ENCODE results near the gene KNDC1.

The KNDC1 gene

GRCh38 chr10:133191651-133192050 is 31.6 kb downstream of the KNDC1 start:
- DNase-seq (ENCODE audit: low spot score) = no peak

GRCh38 chr10:133194151-133194550 is 34.1 kb downstream of the KNDC1 start:
- no peak for DNase-seq (ENCODE audit: low spot score)

- DNase-seq (ENCODE audit: low spot score) = no peak
These were observed 35.1 kb downstream of the KNDC1 start for GRCh38 chr10:133195096-133195495.

GRCh38 chr10:133195611-133196010 is 35.6 kb downstream of the KNDC1 start:
- DNase-seq (ENCODE audit: low spot score) = no peak

- no peak for DNase-seq (ENCODE audit: low spot score)
These were observed 36.3 kb downstream of the KNDC1 start for GRCh38 chr10:133196221-133196915.

GRCh38 chr10:133196936-133197758 is 37.1 kb downstream of the KNDC1 start:
- DNase-seq (ENCODE audit: low spot score) = no peak

- no peak for DNase-seq (ENCODE audit: low spot score)
These were observed 37.8 kb downstream of the KNDC1 start for GRCh38 chr10:133197786-133198185.

GRCh38 chr10:133198206-133198605 is 38.2 kb downstream of the KNDC1 start:
- no peak for DNase-seq (ENCODE audit: low spot score)

- no peak for DNase-seq (ENCODE audit: low spot score)
These were observed 38.8 kb downstream of the KNDC1 start for GRCh38 chr10:133198621-133199487.

DNA sequence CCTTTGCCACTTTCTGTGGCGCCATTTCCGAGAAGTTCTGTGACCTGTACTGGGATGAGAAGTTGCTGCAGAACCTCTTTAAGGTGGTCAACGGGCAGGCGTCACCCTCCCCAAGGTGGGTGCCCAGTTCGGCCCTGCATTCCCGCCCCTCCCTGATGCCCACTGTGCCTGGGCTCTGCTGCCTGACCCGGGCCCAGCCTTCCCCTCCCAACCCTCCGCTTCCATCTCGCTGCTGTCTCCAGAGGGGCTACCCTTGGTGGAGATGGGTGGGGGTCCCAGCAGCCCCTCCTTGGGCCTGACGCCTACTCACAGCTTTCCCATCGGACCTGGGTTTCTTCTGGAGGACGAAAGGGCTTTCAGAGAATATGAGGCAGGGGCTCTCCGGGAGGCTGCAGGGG is 39.5 kb downstream of the KNDC1 start:
- no peak for DNase-seq (ENCODE audit: low spot score)

- no peak for DNase-seq (ENCODE audit: low spot score)
These were observed 40.1 kb downstream of the KNDC1 start for GRCh38 chr10:133199992-133200611.

DNA sequence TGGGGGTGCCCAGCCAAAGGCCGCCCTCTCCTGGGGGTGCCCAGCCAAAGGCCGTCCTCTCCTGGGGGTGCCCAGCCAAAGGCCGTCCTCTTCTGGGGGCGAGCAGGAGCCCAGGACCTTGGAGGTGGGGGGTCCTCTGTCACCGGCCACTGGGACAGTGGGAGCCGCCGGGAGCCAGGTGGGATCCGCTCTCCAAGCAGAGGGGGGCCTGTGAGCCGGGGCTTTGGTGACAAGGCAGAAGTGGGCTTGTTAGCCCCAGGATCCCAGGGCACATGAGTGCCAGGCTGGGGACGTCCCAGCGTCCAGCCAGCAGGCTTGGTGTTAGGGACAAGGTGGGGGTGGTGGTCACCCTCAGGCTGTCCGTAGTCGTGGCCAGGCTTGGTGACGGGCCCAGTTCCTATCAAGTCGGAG is 40.6 kb downstream of the KNDC1 start:
- DNase-seq (ENCODE audit: low spot score) = no peak

DNA sequence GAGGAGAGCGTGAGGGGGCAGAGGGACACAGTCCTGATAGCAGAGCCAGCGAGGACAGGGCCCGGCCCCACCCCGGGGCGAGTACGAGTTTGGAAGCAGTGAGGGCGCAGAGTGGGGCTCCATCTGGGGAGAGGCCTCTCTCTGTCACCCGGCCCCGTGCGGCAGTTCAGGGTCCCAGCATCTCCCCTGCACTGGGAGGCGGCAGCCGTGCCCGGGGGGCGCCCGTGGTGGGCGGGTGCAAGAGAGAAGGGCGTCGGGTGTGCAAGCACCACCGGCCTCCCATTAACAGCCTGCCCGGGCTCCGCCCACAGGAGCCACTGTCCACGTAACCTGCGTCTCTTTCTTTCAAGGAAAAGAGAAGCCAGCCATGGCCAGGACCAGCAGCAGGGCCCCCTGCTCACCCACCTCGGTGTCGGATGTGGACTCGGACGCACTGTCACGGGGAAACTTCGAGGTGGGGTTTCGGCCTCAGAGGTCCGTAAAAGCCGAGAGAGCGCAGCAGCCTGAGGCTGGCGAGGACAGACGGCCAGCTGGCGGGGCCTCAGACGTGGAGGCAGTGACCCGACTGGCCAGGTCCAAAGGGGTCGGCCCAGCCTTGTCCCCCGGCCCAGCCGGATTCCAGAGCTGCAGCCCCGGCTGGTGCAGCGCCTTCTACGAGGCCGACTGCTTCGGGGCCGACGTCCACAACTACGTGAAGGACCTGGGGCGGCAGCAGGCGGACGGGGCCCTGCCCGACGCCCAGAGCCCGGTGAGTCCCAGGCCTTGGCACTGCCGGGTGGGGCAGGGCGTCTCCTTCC is 41.3 kb downstream of the KNDC1 start:
- no peak for DNase-seq (ENCODE audit: low spot score)

- DNase-seq (ENCODE audit: low spot score) = no peak
These were observed 42.1 kb downstream of the KNDC1 start for GRCh38 chr10:133201948-133202725.

DNA sequence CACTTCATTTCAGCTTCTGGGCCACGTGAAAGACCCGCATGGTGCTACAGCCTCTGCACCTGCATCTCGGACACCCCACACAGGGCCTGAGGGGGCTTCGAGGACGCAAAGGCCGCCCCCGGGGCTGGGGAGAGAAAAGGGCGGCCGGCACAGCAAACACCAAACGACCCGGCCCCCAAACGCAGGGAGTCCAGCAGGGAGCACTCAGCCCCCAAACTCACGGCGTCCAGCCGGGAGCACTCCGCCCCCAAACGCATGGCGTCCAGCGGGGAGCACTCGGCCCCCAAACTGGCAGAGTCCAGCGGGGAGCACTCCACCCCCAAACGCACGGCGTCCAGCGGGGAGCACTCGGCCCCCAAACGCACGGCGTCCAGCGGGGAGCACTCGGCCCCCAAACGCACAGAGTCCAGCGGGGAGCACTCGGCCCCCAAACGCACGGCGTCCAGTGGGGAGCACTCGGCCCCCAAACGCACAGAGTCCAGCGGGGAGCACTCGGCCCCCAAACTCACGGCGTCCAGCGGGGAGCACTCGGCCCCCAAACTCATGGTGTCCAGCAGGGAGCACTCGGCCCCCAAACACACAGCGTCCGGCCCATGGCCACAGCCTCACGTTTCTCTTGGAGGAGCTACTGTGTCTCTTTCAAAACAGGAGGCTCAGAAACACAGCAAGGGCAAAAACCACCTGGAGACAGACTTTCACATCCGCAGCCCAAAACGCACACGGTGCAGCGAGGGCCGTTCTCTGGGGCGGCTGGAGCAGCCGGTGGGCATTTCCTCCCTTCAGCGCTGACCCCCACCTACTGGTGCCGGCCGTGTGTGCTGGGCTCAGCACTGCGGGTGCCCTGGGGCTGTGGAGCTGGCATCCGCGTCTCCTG is 43.0 kb downstream of the KNDC1 start:
- no peak for DNase-seq (ENCODE audit: low spot score)

DNA sequence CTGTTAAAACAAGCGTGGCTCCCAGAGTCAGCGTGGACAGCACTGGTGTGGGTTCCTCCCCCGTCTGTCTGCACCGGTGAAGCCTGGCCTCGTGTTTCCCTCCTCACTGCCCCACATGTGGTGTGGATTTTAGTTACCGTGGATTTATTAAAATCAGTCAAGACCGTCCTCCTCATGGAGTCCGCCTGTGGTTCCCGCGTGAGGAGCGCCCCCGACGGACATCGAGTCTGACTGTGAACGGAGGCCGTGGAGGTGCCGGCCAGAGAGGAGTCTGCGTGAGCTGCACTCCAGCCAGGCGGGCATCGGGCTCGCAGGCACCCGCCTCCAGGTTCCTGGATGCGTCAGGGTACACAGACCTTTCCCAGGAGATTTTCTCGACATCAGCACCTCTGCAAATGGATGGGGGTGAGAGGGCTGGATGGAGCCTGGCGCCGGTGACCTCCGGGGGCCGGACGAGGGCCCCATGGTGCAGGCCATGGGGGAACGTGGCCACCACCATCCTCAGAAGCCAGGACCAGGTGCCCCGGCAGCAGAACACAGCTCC is 43.7 kb downstream of the KNDC1 start:
- DNase-seq (ENCODE audit: low spot score) = no peak

DNA sequence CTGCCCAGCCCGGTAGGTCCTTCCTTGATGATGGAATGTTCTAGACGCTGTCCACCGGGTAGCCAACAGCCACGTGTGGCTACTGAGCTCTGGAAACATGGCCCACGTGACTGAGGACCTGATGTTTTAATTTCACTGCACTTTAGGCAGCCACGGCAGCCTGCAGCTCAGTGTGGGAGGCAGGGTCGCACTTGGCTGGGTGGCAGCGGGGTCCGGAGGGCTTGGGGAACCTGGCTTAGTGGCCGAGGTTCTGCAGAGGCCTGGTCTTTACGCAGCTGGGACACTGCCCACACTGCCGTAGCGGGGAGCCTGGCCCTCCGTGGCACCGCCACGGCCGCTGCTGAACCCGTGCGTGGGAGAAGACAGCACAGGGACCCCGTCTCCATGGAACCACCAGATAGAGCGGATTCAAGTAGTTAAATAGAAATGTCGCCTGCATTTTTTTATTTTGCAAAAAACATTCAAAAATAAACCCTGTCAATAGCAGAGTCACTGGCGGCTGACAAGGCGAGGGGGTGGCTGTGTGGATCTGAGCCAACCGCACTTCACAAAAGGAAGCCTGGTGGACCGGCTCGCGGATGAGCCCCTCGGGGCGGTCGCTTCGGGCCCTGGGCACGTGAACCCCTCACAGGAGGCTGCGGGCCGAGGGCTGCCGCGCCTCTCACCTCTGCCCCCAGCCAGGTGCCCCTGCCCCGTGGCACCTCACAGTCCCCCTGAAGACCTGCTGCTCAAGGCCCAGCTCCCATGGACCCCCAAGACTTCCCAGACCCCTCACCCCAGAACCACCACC is 44.4 kb downstream of the KNDC1 start:
- no peak for DNase-seq (ENCODE audit: low spot score)

DNA sequence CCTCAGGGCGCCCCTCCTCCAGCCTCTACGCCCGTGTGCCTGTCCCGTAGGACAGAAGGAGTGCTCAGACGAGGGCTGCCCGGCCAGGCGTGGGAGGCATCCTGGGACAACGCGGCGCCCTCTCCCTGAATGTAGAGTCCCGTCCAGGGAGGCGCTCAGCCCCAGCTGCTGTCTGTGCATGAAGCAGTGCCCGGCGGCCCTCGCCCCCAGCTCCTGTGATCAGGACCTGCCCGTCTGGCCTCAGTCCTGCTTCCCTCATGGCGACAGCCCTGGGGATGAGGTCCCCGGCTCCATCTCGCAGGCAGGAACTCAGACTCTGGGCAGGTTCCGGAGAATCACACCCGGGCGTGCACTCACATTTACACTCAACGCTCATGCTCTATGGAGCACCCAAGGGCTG is 45.1 kb downstream of the KNDC1 start:
- DNase-seq (ENCODE audit: low spot score) = no peak

All from kidney tubule cell (primary cell).